ENCODE measurements around the gene DGAT2. TPM values are rescaled to one million over a fixed set of nuclear protein-coding genes. Genes with fewer than 3 reads are reported as not detected.

Gene DGAT2
- total RNA-seq, 4 donors from 2014 or later = 22.9 to 194 (median 52.8) TPM

DNA sequence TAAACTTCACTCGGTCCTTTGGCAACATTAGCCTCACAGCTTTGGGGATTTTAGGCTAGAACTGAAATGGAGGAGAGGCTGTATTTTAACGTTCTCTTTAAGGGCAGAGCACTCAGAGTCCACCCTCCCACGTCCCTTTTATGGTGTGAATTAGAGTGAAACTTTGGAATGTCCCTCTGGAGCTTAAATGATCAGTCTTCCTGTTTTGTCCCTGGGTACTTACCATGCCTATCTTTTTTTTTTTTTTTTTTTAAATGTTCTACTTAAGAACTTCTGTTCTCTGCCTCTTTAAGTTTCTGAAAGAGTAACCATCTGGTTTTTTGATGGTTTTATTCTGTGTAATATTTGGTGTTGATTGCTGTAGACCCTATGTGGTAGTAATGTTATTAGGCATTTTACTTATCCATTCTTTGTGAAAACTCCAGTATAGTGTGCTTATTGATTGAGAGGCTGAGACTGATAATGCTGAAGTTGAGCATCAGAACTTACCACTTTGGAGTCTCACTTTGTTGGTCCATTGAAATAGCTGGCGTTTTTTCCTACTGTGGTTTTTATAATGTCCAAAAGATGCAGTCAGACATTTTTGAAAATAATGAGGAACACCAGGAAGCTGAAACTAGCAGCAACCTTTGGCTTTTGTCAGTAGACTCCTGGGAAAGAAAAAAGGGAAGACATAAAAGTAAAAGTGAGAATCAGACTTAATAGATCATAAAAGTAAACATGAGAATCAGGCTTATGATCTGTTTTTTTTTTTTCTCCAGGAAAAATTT lies 58.1 kb downstream of the DGAT2 start:
- Histone ChIP-seq H3K4me3 (peak overlapping the region in 1 of 4 donors; percentile 14), H3K36me3 (peaks cover 0 to 3% (median 0%) of the 10 kb centered on the region in 3 donors), H3K27me3 (no peaks in the 10 kb centered on the region), H3K4me1 (peaks cover 0 to 41% (median 16%) of the 10 kb centered on the region in 4 donors), H3K9me3 (no peaks in the 10 kb centered on the region), H3K27ac (peak overlapping the region; percentile 51 to 80 (median 68))
- no peak for TF ChIP-seq POLR2A (IDR thresholded peaks at IDR 0.05)
- TF ChIP-seq, protein P1, sequence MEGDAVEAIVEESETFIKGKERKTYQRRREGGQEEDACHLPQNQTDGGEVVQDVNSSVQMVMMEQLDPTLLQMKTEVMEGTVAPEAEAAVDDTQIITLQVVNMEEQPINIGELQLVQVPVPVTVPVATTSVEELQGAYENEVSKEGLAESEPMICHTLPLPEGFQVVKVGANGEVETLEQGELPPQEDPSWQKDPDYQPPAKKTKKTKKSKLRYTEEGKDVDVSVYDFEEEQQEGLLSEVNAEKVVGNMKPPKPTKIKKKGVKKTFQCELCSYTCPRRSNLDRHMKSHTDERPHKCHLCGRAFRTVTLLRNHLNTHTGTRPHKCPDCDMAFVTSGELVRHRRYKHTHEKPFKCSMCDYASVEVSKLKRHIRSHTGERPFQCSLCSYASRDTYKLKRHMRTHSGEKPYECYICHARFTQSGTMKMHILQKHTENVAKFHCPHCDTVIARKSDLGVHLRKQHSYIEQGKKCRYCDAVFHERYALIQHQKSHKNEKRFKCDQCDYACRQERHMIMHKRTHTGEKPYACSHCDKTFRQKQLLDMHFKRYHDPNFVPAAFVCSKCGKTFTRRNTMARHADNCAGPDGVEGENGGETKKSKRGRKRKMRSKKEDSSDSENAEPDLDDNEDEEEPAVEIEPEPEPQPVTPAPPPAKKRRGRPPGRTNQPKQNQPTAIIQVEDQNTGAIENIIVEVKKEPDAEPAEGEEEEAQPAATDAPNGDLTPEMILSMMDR (IDR thresholded peaks at IDR 0.05) = no peak
- TF ChIP-seq EP300 (IDR thresholded peaks at IDR 0.05) = no peak
- 10 to 13% methylated on average over 4 of the region's 4 CpGs for WGBS, 2 donors
- DNase-seq (ENCODE audit: low spot score in 2 of 2) = peak in 1 of 2 donors; percentile 23

DNA sequence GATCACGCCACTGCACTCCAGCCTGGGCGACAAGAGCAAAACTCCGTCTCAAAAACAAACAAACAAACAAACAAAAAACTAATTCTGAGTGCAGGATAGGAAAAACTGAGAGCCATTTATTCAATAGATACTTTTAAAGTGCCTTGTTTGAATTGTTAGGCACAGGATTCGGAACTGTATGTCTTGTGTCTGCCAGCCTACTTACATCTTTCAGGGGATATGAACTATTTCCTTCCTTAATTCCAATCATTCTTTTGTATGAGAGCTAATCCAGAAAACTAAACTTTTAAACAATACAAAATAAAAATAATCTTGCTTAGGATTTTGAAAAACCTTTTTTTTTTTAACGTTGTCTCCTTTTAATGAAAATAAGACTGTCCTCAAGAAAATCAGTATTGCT lies 59.0 kb downstream of the DGAT2 start:
- Histone ChIP-seq H3K9me3 (no peaks in the 10 kb centered on the region), H3K27ac (peak overlapping the region in 2 of 4 donors; percentile 76 to 80), H3K27me3 (no peaks in the 10 kb centered on the region), H3K4me3 (no peak overlapping the region), H3K36me3 (peaks cover 0 to 3% (median 0%) of the 10 kb centered on the region in 3 donors), H3K4me1 (peaks cover 0 to 41% (median 16%) of the 10 kb centered on the region in 4 donors)
- no peak for DNase-seq (ENCODE audit: low spot score in 2 of 2)
- TF ChIP-seq, protein P1 (IDR thresholded peaks at IDR 0.05) = no peak
- no peak for TF ChIP-seq EP300 (IDR thresholded peaks at IDR 0.05)
- no peak for TF ChIP-seq POLR2A (IDR thresholded peaks at IDR 0.05)
- 27 to 39% methylated on average over 5 of the region's 5 CpGs for WGBS, 2 donors

DNA sequence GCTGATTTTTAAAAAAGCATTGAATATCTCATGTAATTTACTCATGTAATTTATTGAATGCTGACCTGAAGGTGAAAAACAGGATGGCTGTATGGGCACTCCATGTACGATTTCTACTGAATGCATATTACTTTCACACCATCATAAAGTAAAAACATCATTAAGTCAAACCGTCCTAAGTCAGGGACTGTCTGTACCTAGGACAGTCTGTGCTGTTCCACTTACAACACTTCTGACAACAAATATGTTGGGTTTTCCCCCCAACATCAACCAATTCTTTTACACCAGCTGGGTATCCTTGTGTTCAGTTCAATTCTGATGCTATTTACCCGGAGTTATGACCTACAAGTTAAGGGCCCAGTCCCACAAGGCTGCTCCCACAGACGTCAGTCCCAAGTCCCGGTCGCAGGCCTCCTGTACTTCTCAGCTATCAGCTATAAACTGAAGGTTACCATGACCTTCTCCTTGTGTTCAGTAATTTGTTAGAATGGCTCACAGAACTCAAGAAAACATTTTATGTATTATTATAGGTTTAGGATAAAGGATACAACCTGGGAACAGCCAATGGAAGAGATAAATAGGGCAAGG lies 63.4 kb downstream of the DGAT2 start:
- no peak for DNase-seq (ENCODE audit: low spot score in 2 of 2)
- Histone ChIP-seq H3K4me1 (peaks cover 0 to 21% (median 7%) of the 10 kb centered on the region in 4 donors), H3K4me3 (no peak overlapping the region), H3K27me3 (no peaks in the 10 kb centered on the region), H3K36me3 (peaks cover 0 to 3% (median 0%) of the 10 kb centered on the region in 3 donors), H3K27ac (no peak overlapping the region), H3K9me3 (no peaks in the 10 kb centered on the region)
- 87 to 90% methylated on average over 6 of the region's 6 CpGs for WGBS, 2 donors
- TF ChIP-seq POLR2A (IDR thresholded peaks at IDR 0.05) (no peak), EP300 (IDR thresholded peaks at IDR 0.05) (no peak)
- TF ChIP-seq, protein P1 (IDR thresholded peaks at IDR 0.05) = no peak

DNA sequence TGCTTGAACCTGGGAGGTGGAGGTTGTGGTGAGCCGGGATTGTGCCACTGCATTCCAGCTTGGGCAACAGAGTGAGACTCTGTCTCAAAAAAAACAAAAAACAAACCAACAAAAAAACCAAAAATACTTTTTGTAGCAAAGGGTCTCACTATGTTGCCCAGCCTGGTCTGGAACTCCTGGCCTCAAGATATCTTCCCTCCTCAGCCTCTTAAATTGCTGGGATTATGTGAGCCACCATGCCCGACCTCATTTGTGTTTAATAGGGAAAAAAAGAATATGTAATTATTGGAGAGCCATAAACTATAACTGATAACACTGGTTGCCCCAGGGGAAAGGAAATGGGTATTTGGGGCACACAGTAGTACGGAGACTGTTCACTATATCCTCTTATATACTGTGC lies 66.2 kb downstream of the DGAT2 start:
- H3K9me3 ChIP-seq = no peaks in the 10 kb centered on the region
- TF ChIP-seq, protein P1 (IDR thresholded peaks at IDR 0.05) = no peak
- no peak for TF ChIP-seq EP300 (IDR thresholded peaks at IDR 0.05)
- TF ChIP-seq POLR2A (IDR thresholded peaks at IDR 0.05) = no peak
- H3K4me3 ChIP-seq = no peak overlapping the region
- H3K27me3 ChIP-seq = no peaks in the 10 kb centered on the region
- no peak for DNase-seq (ENCODE audit: low spot score in 2 of 2)
- WGBS, 2 donors = 78 to 84% methylated on average over 3 of the region's 3 CpGs
- H3K4me1 ChIP-seq = peaks cover 0 to 10% (median 0%) of the 10 kb centered on the region in 4 donors
- no peak overlapping the region for H3K27ac ChIP-seq
- peaks cover 0 to 3% (median 0%) of the 10 kb centered on the region in 3 donors for H3K36me3 ChIP-seq

DNA sequence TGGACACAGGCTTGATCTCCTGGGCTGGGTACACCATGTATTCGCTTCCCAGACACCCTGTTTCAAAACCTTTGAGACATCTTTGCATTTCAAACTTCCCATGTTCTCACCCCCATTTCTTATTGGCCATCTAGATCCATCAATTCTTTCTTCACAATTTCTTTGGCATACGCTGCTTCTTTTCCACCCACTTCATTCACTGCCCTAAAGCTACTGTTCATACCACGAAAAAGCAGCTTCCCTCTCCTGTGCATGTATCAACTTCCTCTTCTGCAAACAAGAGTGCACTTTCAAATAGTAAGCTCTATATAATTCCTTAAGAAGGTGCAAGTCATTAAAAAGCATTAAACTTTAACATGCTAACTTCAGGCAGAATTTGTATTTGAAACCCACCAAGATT lies 67.8 kb downstream of the DGAT2 start:
- no peaks in the 10 kb centered on the region for H3K9me3 ChIP-seq
- H3K27ac ChIP-seq = no peak overlapping the region
- 72 to 78% methylated on average over 3 of the region's 3 CpGs for WGBS, 2 donors
- H3K4me3 ChIP-seq = no peak overlapping the region
- H3K27me3 ChIP-seq = no peaks in the 10 kb centered on the region
- no peaks in the 10 kb centered on the region for H3K36me3 ChIP-seq
- peaks cover 0 to 22% (median 0%) of the 10 kb centered on the region in 4 donors for H3K4me1 ChIP-seq
- TF ChIP-seq, protein P1 (IDR thresholded peaks at IDR 0.05) = no peak
- TF ChIP-seq EP300 (IDR thresholded peaks at IDR 0.05) = no peak
- no peak for TF ChIP-seq POLR2A (IDR thresholded peaks at IDR 0.05)
- no peak for DNase-seq (ENCODE audit: low spot score in 2 of 2)
